H1 (cell line): ENCODE measurements around the gene CLDN6.

Experiments used
- CHD2 ChIP-seq: IDR thresholded peaks from 2 replicates; pipeline ENCODE4 v1.6.1; 2012; ENCODE audit warnings: low read length, improper control_type of control experiment
- CREB1 ChIP-seq: IDR thresholded peaks from 2 replicates; pipeline ENCODE4 v1.6.1; 2012; ENCODE audit warnings: inconsistent platforms
- CTCF ChIP-seq, 3 experiments: IDR thresholded peaks; 1 replicate in 2 of 3; 2 replicates in 1 of 3; pipeline versions ENCODE4 v1.5.1 to v1.6.1; 2011; ENCODE audit warnings: low read length in 3 of 3, mild to moderate bottlenecking in 3 of 3, inconsistent platforms in 2 of 3, low read depth in 1 of 3, moderate library complexity in 1 of 3; ENCODE audit not compliant: insufficient read depth in 1 of 3; ENCODE audit errors: control extremely low read depth in 1 of 3
- EP300 ChIP-seq, 2 experiments: IDR thresholded peaks; 1 replicate in 1 of 2; 2 replicates in 1 of 2; pipeline ENCODE4 v1.6.1; 2011 to 2012; ENCODE audit warnings: low read depth in 2 of 2, low read length in 2 of 2, mild to moderate bottlenecking in 2 of 2, borderline replicate concordance in 1 of 2, inconsistent platforms in 1 of 2, moderate library complexity in 1 of 2
- MAFK ChIP-seq: IDR thresholded peaks from 2 replicates; pipeline ENCODE4 v1.6.1; 2012; ENCODE audit warnings: low read depth, mild to moderate bottlenecking, improper control_type of control experiment, low read length
- POLR2A ChIP-seq, 2 experiments: IDR thresholded peaks; 1 replicate in 1 of 2; 2 replicates in 1 of 2; pipeline ENCODE4 v1.6.1; 2011; ENCODE audit warnings: low read depth in 2 of 2, low read length in 2 of 2, mild to moderate bottlenecking in 2 of 2; ENCODE audit errors: control extremely low read depth in 1 of 2
- SIN3A ChIP-seq, 2 experiments: IDR thresholded peaks in 1 of 2; conservative IDR thresholded peaks in 1 of 2; 2 replicates each; pipeline ENCODE4 v1.6.1; 2011 to 2012; ENCODE audit warnings: low read length in 2 of 2, improper control_type of control experiment in 1 of 2, low read depth in 1 of 2, mild to moderate bottlenecking in 1 of 2

- no peak for TF ChIP-seq MAFK
- TF ChIP-seq CTCF (IDR thresholded peaks at IDR 0.05; ENCODE audit: control extremely low read depth in 1 of 3, insufficient read depth in 1 of 3, low read depth in 1 of 3, low read length in 3 of 3): no peak
- TF ChIP-seq EP300 (IDR thresholded peaks at IDR 0.05; ENCODE audit: borderline replicate concordance in 1 of 2, low read depth in 2 of 2, low read length in 2 of 2): no peak
- no peak for TF ChIP-seq CREB1
- no peak for TF ChIP-seq POLR2A (IDR thresholded peaks at IDR 0.05; ENCODE audit: control extremely low read depth in 1 of 2, low read depth in 2 of 2, low read length in 2 of 2)
- no peak for TF ChIP-seq CHD2
- TF ChIP-seq SIN3A (conservative IDR thresholded peaks at IDR 0.05 in 1 of 2, IDR thresholded peaks at IDR 0.05 in 1 of 2; ENCODE audit: low read depth in 1 of 2, low read length in 2 of 2): no peak
Measured at GRCh38 chr16:3035972-3036725, 18.2 kb upstream of the CLDN6 start.
